Endometrial microvascular endothelial cells (primary cell): ENCODE data around the gene FSTL3. TPM values are rescaled to one million over a fixed set of nuclear protein-coding genes. Genes with fewer than 3 reads are reported as not detected.
"Not testable (repeated sequence)": the region's sequence is repeated elsewhere in the genome, so short reads cannot be mapped to it uniquely, and the experiment has no call there.

Experiments
- in situ Hi-C: cut with HindIII; loops from 2 replicates; pipeline ENCODE4 v1.10.0; 2017; ENCODE audit warnings: low sequenced_read_pairs, low pct_unique_long_range_greater_than_20kb; ENCODE audit errors: inconsistent ontology term
- total RNA-seq: library from RNA; depleted of rRNA; stranded (reverse); fragments of >200 nt; gene quantifications from one replicate; pipeline ENCODE4 v1.2.3, GENCODE V29; 2015; ENCODE audit errors: inconsistent ontology term

Gene FSTL3
- 55.0 TPM for total RNA-seq

DNA sequence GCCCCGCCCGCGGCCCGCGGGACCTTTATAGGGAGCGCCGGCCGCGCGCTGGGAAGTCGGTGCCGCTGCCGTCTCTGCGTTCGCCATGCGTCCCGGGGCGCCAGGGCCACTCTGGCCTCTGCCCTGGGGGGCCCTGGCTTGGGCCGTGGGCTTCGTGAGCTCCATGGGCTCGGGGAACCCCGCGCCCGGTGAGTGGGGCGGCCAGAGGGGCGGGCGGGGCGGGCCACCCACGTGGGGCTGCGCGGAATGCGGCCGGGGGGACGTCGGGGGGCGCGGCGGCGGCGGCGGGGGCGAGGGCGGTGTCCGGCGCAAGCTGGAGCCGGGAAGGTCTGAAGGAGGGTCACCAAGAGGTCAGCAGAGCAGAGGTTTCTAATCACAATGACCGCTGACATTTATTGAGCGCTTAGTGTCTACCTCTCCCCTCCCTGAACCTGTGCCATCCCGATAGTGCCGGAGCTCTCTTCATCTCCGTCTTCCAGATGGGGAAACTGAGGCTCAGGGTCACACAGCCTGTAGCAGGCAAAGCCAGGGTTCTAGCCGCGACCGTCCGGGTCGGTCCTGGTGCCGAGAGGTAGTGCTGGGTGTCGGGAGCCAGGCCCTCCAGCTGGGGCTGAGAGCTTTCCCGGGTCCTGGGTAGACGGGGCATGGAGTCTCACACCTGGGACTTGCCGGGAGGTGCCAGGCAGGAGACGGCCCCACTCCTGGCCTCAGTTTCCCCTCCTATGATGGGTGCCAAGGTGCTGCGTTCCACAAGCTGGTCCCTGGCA lies at the start of gene FSTL3:
TSS of gene FSTL3 (plus strand) at position 54 of the 767 bp plus-strand sequence. CDS start at position 86, 32 bp downstream.
- in situ Hi-C loops, result no loop called here

DNA sequence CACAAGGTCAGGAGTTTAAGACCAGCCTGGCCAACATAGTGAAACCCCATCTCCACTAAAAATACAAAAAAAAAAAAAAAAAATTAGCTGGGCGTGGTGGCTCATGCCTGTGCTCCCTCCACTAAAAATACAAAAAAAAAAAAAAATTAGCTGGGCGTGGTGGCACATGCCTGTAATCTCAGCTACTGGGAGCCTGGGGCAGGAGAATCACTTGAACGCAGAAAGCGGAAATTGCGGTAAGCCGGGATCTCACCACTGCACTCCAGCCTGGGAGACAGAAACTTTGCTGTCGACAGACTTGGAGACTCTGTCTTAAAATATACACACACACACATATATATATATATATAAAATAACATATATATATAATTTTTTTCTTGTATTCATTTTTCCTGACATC lies 49.6 kb upstream of the FSTL3 start:
- in situ Hi-C loops, result not testable (repeated sequence)

DNA sequence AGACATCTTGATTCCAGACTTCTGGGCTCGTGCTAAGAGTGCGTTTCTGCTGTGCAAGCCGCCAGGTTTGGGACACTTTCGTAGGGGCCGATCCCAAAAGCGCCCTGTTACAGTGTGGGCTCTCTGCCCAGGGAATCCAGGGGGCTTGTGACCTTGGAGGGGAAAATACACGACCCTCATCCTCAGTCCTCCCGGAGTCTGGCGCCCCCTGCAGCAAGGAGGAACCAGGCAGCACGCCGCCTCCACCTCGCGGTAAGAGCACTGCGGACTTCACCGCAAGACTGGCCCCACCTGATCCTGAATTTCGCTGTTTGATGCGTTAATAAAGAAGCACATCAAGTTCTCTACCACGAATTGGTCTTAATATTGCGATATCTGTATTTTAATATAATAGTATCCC lies 48.0 kb upstream of the FSTL3 start:
- in situ Hi-C loops, result no loop called here

DNA sequence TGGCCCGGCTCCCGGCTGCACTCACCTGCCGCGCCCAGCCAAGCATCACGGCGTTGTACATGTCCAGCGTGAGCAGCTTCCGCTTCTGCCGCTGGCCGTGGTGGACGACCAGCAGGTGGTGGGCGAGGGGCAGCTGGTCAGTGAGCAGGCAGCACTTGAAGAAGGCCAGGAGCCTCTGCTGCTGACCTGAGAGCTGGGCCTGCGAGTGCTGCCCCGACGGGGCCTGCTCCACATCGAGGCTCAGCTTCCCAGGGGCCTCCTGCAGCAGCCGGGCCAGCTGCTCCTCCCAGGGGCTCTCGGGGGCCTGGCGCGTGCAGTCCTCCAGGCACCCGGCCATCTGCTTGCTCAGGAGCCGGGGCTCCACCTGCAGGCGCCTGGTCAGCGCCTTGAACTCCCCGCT lies 46.7 kb upstream of the FSTL3 start:
- in situ Hi-C loops, result not testable (repeated sequence)

DNA sequence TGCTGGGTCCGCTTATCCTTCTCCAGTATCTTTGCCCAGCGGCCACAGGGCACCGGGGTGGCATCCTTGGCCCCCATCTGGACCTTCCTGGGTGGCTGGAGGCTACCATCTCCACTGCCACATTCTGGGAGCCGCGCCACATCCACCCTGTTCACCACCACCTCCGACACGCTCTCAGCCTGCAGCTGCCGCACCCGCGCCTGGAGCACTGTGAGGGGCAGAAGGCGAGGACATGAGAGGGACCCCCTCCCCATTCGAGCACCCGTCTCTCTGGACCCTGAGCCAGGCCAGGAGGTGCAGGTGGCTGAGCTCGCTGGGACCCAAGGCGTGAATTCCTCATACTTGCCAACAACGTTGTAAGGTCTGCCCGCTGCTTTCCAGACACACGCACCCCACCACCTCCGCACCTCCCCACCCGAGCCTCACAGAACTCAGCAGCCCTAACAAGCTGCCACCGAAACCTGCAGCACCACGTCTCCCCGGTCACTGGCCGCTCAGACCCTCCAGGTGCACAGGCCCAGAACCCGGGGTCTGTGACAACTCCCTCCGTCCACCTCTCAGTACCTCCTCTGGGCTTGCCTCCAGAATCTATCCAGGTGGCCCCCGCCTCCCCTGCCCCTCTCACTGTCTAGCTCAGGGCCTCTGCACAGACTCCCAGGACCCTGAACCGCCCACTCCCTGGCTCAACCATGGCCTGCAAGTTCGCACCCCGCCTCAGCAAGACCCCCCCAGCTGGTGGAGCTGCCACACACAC lies 46.1 kb upstream of the FSTL3 start:
- in situ Hi-C loops, result no loop called here

DNA sequence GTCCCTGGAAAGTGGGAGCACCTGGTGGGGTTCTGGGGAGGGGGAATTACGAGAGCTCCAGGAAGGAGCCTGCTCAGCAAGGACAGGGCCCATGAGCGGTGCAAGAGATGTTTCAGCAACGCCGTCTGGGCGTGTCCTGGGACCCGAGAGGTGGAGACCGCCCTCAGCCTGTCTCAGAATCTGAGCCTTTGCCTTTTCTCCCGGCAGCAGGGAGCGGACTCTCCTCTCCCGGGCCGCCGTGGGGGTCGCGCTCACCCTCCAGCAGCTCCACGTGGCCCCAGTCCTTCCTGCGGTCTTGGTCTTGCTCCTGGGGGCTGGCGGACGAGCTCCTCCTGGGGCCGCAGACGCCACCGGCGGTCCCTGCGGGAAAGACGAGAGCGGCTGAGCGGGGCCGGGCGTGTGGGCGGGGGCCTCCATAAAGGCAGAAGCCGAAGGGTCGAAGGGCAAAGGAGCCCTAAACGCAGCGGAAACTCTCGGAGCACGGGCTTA lies 43.6 kb upstream of the FSTL3 start:
- in situ Hi-C loops, result no loop called here

DNA sequence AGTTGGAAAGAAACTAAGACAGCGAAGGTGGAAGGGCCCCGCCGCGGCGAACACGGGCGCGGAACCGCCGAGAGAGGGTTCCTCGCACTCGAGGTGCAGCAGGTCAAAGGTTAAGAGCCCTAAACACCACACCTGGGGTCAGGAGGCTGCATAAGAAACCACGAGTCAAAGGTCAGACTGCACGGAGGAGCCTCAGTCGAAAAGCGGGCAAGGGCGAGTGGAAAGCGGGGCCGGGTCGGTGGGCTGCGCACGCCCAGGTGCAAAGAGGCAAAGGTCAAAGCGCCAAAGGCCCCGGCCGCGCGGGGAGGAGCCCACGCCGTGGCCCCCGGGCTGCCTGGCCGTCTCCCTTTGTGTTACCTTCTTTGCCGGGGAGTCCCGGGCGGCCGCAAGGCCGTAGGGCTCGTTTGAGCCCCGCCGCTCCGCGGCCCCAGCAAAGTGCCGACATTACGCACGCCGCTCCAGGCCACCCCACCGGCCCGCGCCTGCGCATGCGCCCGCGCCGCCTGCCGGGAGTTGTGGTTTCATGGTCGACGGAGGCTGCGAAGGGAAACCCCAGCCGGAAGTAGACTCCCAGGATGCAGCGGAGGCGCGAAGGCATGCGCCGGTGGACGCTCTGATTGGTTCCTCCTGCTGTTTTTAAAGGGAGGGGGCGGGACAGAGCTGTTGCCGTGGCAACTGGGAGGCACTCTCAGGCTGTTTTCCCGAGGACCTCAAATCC lies 43.0 kb upstream of the FSTL3 start, which contains the start of gene POLRMT:
TSS of gene POLRMT (minus strand) at position 470 of the 718 bp plus-strand sequence. CDS start at position 445, 25 bp downstream.
- in situ Hi-C loops, result no loop called here

DNA sequence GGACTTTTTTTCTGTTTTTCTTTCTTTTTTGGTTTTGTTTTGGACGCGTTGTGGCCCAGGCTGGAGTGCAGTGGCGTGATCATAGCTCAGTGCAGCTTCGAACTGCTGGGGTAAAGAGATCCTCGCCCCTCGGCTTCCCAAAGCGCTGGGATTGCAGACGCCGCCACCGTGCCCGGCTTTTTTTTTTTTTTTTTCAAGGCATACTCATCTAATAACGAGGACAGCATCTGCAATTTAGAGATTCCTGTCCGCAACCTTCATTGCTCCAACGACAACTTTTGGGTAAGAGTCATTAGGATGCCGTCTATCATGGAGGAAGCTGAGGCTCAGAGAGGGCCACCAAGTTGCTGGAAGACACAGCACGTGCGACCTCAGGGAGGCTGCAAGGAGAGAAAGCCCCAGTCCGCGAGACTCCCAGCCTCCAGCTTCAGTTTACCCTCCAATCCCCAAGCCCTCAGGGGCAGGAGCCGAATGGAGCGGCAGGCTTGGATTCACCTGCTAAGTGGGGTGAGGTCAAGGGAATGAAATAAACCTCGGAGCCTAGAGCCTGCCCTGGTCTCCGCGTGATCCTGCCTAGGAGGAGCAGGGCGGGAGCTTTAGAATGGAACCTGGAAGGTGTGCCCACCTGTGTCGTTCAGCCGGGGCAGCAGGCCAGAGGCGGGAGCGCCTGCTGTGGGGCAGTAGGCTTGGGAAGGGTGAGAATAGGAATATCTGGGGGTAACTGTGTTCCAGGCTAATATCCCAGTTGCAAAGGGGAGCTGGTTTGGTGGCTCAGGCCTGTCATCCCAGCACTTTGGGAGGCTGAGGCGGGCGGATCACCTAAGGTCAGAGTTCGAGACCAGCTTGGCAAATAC lies 42.2 kb upstream of the FSTL3 start:
- in situ Hi-C loops, result no loop called here

DNA sequence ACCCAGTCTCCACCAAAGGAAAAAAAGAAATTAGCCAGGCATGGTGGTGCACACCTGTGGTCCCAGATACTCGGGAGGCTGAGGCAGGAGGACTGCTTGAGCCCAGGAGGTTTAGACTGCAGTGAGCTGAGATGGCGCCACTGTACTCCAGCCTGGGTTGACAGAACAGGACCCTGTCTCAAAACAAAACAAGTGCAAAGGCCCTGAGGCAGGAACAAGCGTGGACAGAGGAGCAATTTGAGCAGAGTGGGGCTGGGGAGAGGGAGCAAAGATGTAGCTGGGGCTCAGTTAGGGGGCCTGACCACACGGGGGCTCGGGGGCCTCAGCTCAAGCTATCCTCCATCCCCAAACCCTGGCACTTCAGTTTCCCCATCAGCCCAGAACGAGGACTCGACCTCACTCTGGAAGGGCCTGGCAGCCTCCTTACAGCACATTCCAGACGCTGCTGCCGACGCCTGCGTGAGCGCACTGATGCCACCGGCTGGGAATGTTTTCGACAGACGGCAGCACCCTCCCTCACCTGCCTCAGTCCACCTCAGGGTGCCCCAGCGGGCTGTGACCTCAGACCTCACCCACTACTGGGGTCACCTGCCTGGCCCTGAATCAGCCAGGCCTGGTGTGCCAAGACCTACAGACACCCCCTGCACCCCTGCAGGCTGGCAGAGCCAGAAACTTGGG lies 41.1 kb upstream of the FSTL3 start:
- in situ Hi-C loops, result no loop called here

DNA sequence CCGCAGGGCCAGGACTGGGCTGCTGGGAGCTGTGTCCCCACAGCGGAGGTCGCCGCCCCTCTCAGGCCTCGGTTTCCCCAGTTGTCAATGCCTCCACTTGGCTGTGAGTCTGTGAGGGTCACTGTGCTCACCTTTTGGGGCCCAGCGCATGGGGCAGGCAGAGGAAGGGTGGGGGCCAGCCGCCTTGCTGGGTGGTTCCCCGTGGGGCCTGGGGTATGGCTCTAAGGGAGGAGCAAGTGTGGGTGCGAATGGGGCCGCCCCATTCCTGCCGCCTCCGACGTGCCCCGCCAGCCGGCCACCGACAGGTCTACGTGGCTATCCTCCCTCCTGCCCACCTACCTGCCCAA lies 37.3 kb upstream of the FSTL3 start:
- in situ Hi-C loops, result no loop called here

DNA sequence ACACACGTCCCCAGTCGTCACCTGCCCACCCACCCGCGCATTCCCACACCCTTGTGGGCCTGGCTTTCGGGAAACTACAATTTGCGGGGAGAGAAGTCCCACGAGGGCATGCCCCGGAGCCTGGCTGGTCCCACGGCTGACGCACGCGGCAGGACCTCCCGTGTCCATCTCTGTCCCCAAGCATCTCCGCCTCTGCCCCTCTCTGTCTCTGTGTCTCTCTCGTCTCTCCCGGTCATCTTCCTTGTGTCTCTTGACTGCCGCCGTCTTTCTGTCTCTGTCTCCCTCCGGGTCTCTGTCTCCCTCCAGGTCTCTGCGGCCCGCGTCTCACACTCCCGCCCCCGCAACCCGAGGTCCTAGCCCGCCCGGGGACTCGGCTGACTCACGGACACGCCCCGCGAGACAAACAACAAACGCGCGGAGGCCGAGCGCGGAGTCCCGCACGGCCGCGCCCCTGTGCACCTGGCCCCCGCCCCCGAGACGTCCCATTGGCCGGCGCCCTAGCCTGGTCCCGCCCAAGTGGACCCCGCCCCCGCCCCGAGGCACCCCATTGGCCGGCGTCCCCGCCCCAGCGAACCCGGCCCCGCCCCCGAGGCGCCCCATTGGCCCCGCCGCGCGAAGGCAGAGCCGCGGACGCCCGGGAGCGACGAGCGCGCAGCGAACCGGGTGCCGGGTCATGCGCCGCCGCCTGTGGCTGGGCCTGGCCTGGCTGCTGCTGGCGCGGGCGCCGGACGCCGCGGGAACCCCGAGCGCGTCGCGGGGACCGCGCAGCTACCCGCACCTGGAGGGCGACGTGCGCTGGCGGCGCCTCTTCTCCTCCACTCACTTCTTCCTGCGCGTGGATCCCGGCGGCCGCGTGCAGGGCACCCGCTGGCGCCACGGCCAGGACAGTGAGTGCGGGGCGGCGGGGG lies 36.7 kb upstream of the FSTL3 start, which contains the start of gene FGF22:
TSS of gene FGF22 (plus strand) at position 627 of the 908 bp plus-strand sequence. CDS start at position 674, 47 bp downstream.
- in situ Hi-C loops, result no loop called here

DNA sequence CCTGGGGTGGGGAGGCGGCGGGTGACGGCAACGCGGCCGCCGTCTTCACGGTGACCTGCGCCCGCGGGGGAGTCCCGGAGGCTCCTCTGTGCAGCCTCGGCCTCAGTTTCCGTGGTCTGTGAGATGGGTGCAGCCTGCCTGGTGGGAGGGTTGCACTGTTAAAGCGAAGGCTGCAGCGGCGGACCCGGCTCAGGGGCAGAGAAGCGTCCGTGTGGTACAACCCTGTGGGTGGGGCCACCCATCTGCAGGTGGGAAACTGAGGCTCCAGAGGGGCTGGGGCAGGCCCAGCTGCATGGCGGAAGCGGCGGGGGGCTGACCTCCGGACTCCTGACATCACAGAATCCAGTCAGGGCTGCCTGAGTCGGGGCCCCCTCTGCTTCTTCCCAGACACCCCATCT lies 36.0 kb upstream of the FSTL3 start:
- in situ Hi-C loops, result no loop called here

DNA sequence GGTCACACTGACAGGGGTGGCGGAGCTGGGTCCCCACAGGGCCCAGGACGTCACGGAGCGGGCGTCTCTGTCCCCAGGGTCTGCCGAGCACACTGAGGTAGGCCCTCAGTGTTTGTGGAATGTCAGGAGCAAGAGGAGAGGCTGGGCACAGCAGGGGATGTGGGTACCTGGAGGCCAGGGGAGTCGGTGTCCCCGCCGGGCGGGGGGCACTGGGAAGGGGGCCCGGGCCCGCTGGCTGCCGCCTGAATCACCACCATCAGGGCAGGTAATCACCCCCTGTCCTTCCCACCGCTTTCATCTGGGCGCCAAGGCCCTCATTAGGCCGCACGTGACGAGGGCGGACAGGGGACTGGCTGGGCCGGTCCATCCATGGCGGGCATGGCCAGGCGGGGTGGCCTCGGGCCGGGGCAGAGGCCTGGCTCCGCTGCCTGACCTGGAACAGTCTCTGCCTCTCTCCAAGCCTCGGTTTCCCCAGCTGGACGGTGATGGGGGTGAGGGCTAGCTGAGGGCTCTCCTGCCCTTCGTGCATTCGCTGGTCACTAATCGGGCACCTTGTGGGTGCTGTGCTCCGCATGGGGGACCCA lies 35.5 kb upstream of the FSTL3 start:
- in situ Hi-C loops, result no loop called here

DNA sequence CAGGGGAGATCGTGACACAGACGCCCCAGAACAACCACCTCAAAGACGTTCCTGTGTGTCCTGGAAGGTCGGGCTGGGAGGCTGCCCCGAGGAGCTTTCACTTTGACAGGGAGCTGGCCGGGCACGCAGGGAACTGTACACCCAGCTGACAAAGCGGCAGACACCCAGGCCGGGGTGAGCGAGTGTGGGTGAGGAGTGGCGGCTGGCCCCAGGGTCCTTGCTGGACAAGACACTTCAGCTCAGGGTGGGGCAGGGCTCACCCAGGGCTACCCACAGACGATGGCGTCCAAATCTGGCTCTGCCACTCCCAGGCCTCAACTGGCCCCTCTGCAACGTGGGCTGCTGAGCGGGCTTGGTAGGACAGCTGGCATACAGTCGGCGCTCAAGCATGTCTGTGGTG lies 34.5 kb upstream of the FSTL3 start:
- in situ Hi-C loops, result no loop called here

DNA sequence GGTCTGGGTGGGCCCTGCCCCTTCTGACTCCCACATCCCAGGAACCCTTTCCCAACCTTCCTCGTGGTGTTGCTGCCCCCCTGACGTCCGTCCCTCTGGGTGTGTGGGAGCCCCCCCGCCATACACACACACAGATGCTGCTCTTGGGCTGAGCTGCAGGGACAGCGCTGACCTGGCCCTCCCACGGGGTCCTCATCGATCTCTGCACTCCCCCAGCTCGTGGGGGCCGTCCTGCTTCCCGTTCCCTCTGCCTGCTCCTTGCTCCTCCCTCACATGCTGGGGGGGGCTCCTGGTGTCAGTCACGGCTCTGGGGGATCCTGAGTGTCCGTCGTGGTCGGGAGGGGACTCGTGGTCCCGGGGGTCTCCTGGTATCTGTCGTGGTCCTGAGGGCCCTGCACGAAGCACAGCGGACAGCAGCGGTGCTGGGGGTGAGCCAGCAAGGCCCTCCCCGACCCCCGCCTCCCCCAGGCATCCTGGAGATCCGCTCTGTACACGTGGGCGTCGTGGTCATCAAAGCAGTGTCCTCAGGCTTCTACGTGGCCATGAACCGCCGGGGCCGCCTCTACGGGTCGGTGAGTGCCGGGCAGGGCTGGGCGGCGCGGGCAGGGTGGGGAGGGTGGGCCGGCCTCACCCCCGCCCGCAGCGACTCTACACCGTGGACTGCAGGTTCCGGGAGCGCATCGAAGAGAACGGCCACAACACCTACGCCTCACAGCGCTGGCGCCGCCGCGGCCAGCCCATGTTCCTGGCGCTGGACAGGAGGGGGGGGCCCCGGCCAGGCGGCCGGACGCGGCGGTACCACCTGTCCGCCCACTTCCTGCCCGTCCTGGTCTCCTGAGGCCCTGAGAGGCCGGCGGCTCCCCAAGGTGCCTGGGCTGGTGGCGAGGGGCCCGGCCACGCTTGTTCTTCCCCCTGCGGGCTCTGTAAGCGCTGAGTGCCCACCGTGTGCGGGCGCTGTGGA lies 33.1 kb upstream of the FSTL3 start:
- in situ Hi-C loops, result no loop called here

DNA sequence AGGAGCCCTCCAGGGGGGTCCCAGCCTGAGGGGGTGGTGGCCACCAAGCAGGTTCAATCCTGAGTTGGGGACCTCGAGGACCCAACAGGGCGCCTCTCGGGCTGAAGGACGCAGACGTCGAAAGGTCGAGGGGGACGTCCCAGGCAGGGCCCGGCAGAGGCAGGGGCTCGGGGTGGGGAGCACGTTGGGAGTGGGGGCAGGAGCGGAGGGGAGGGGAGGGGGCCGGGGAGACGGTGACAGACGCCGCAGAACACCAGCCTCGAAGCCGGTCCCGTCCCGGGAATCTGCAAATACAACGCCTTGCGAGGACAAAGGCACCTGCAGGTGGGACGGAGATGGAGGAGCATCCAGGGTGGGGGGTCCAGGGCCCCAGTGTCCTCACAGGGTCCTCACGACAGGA lies 32.5 kb upstream of the FSTL3 start:
- in situ Hi-C loops, result no loop called here
